Daoy (cell line): ENCODE data around the gene LPA. TPM values are rescaled to one million over a fixed set of nuclear protein-coding genes. Genes with fewer than 3 reads are reported as not detected.
A peak's percentile ranks its signal among the peaks of the same experiment; 100 is the strongest.

Experiments used
- DNase-seq: peaks from one replicate; pipeline ENCODE4 v3.0.0-alpha.2; 2015; ENCODE audit warnings: low read depth
- total RNA-seq: library from RNA; depleted of rRNA; stranded (reverse); fragments of >200 nt; shearing (Covaris generic); gene quantifications from 2 replicates; pipeline ENCODE4 v1.2.3, GENCODE V29; 2014; rRNA removed

The LPA gene
- total RNA-seq, 1 experiment from 2014 or later, result not detected

GRCh38 chr6:160520043-160520904, 143.8 kb downstream of the LPA start:
- DNase-seq, result peak; percentile 81

GRCh38 chr6:160519603-160520042, 144.5 kb downstream of the LPA start:
- no peak for DNase-seq

- no peak for DNase-seq
These were observed 144.9 kb downstream of the LPA start for GRCh38 chr6:160519133-160519532.

GRCh38 chr6:160513836-160514235, 150.2 kb downstream of the LPA start:
- peak; percentile 10 for DNase-seq

- DNase-seq, result no peak
These were observed 153.0 kb downstream of the LPA start for GRCh38 chr6:160510976-160511617.

- DNase-seq, result peak; percentile 23
These were observed 153.9 kb downstream of the LPA start for GRCh38 chr6:160510199-160510598.

GRCh38 chr6:160509610-160510009, 154.5 kb downstream of the LPA start:
- DNase-seq, result no peak

GRCh38 chr6:160508599-160508998, 155.5 kb downstream of the LPA start:
- no peak for DNase-seq

GRCh38 chr6:160507420-160507819, 156.7 kb downstream of the LPA start:
- no peak for DNase-seq

- no peak for DNase-seq
These were observed 158.1 kb downstream of the LPA start for GRCh38 chr6:160505970-160506369.

GRCh38 chr6:160500639-160501038, 163.4 kb downstream of the LPA start:
- DNase-seq, result no peak

- no peak for DNase-seq
These were observed 169.5 kb downstream of the LPA start for GRCh38 chr6:160494576-160494975.

- DNase-seq, result no peak
These were observed 175.0 kb downstream of the LPA start for GRCh38 chr6:160489091-160489490.

- DNase-seq, result no peak
These were observed 177.0 kb downstream of the LPA start for GRCh38 chr6:160487116-160487515.

Other genes with a start within 250 kb of the LPA start
- not detected in 2 replicates for gene PLG, start 38.0 kb upstream of the LPA start, total RNA-seq